ENCODE measurements around the gene TLX2. TPM values are rescaled to one million over a fixed set of nuclear protein-coding genes. Genes with fewer than 3 reads are reported as not detected.

Gene TLX2
- total RNA-seq, 2 experiments from 2014 or later, result 0.10 TPM

GRCh38 chr2:74505448-74506246, 8.6 kb upstream of the TLX2 start:
- Mint-ChIP-seq H3K4me1 (ENCODE audit: low read depth) (peaks cover 45% of the 10 kb centered on the region), H3K4me3 (no peak overlapping the region), H3K27ac (no peak overlapping the region), H3K9me3 (no peaks in the 10 kb centered on the region), H3K27me3 (ENCODE audit: low read depth) (peaks cover 45% of the 10 kb centered on the region), H3K36me3 (ENCODE audit: low read depth) (peaks cover 24% of the 10 kb centered on the region)
- CTCF ChIA-PET, result interaction anchor here (0.5 to 4.8 kb wide), 5 partner anchors 23 to 83 kb away, joined by 3 to 14 read pairs (median 10); partner anchors contain the start of genes CCDC142 and TTC31
- no peak for DNase-seq
- intact Hi-C loops (cut with micrococcal nuclease), result loop anchor here (2.0 to 10.0 kb wide), 5 partner anchors 49 to 449 kb away; partner anchors contain the start of genes DOK1, HK2, POLE4 and SEMA4F

DNA sequence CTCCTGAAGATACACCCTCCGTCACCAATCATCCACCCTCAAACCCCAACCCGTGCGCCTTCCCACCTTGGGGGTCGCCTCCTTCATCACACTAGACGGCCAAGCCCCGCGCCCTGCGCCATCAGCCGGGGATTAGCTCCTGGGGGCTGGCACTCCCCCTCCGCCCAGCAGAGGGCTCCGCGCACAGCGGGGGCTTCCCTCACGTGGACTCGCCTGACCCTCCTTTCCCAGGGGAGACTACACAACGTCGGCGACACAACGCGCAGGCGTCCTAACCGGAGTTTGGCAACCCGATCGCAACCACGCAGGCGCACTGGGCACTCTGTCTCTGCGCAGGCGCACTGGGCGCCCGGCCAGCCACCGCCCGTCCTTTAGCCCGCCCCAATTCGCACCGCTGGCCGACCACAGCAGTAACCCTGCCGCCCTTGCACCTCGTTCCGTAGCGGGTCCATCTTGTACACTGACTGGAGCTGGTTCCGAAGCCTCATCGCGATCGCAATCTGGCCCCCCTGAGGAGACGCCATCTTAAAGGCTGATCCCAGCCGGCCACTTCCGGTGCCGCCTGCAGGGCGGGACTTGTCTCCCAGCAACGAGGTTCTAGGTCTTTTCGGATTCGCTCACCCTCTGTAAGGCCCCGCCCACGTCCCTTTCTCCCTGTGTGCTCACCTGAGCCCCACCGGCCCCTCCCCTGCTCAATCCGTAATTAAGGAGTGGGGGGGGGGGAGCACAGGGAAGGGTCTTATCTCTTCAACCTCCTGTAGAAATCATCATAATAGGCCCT, 6.9 kb upstream of the TLX2 start, which contains the start of gene PCGF1:
Gene PCGF1 (minus strand): TSS at position 551 of the 781 bp plus-strand sequence. CDS start 27 bp downstream, at position 524.
- CTCF ChIA-PET, result interaction anchor here (1.1 to 1.8 kb wide), 2 partner anchors 26 to 81 kb away, joined by 3 to 14 read pairs; no protein-coding TSS in a partner anchor
- Mint-ChIP-seq H3K4me3 (peak within 1 kb of the TSS; percentile 91), H3K36me3 (ENCODE audit: low read depth) (peaks cover 24% of the 10 kb centered on the region), H3K27ac (peak within 1 kb of the TSS; percentile 98), H3K9me3 (no peaks in the 10 kb centered on the region), H3K27me3 (ENCODE audit: low read depth) (peaks cover 41% of the 10 kb centered on the region), H3K4me1 (ENCODE audit: low read depth) (peaks cover 40% of the 10 kb centered on the region)
- DNase-seq, result peak; percentile 99
- intact Hi-C loops (cut with micrococcal nuclease), result loop anchor here (1.0 to 10.0 kb wide), 9 partner anchors 9 to 447 kb away; partner anchors contain the start of genes AUP1, DOK1, HK2 and HTRA2

- H3K36me3 Mint-ChIP-seq (ENCODE audit: low read depth), result peaks cover 24% of the 10 kb centered on the region
Observed at GRCh38 chr2:74507926-74508520, 6.2 kb upstream of the TLX2 start.

GRCh38 chr2:74510272-74510671, 4.0 kb upstream of the TLX2 start:
- CTCF ChIA-PET, result interaction anchor here (1.1 to 2.9 kb wide), 5 partner anchors 19 to 78 kb away, joined by 6 to 14 read pairs (median 7); partner anchors contain the start of genes AUP1, CCDC142, HTRA2 and TTC31
- Mint-ChIP-seq H3K27me3 (ENCODE audit: low read depth) (peaks cover 35% of the 10 kb centered on the region), H3K4me3 (no peak overlapping the region), H3K9me3 (no peaks in the 10 kb centered on the region), H3K4me1 (ENCODE audit: low read depth) (peaks cover 23% of the 10 kb centered on the region), H3K27ac (no peak overlapping the region), H3K36me3 (ENCODE audit: low read depth) (peaks cover 13% of the 10 kb centered on the region)
- intact Hi-C loops (cut with micrococcal nuclease), result no loop called here
- DNase-seq, result no peak

More at GRCh38 chr2:74507926-74508520, 6.2 kb upstream of the TLX2 start:
- Mint-ChIP-seq H3K27me3 (ENCODE audit: low read depth) (peaks cover 40% of the 10 kb centered on the region), H3K4me3 (peak overlapping the region; percentile 91), H3K9me3 (no peaks in the 10 kb centered on the region), H3K4me1 (ENCODE audit: low read depth) (peaks cover 36% of the 10 kb centered on the region), H3K27ac (peak overlapping the region; percentile 98)
- DNase-seq, result peak; percentile 45
- intact Hi-C loops (cut with micrococcal nuclease), result loop anchor here (1.0 to 10.0 kb wide), 9 partner anchors 8 to 447 kb away; partner anchors contain the start of genes AUP1, DOK1, HK2 and HTRA2
- CTCF ChIA-PET, result interaction anchor here (1.1 to 2.9 kb wide), 3 partner anchors 24 to 80 kb away, joined by 3 to 14 read pairs (median 3); partner anchors contain the start of genes CCDC142 and TTC31

- no peak for DNase-seq
- Mint-ChIP-seq H3K27me3 (ENCODE audit: low read depth) (peaks cover 42% of the 10 kb centered on the region), H3K9me3 (no peaks in the 10 kb centered on the region), H3K4me1 (ENCODE audit: low read depth) (peaks cover 26% of the 10 kb centered on the region), H3K36me3 (ENCODE audit: low read depth) (peaks cover 7% of the 10 kb centered on the region), H3K27ac (no peak overlapping the region), H3K4me3 (no peak overlapping the region)
- intact Hi-C loops (cut with micrococcal nuclease), result no loop called here
- CTCF ChIA-PET, result interaction anchor here (1.3 to 2.2 kb wide), 3 partner anchors 18 to 29 kb away, joined by 6 to 9 read pairs (median 6); partner anchors contain the start of genes AUP1, CCDC142, HTRA2 and TTC31
Observed at GRCh38 chr2:74511104-74511989, 2.9 kb upstream of the TLX2 start.

GRCh38 chr2:74512744-74513604, 1.3 kb upstream of the TLX2 start:
- Mint-ChIP-seq H3K4me1 (ENCODE audit: low read depth) (peaks cover 25% of the 10 kb centered on the region), H3K36me3 (ENCODE audit: low read depth) (peaks cover 1% of the 10 kb centered on the region), H3K27me3 (ENCODE audit: low read depth) (peaks cover 55% of the 10 kb centered on the region), H3K27ac (no peak overlapping the region), H3K4me3 (no peak overlapping the region), H3K9me3 (no peaks in the 10 kb centered on the region)
- CTCF ChIA-PET, result no interaction called here
- DNase-seq, result no peak
- intact Hi-C loops (cut with micrococcal nuclease), result no loop called here

GRCh38 chr2:74513605-74514367, 464 bp upstream of the TLX2 start:
- CTCF ChIA-PET, result no interaction called here
- H3K4me3 Mint-ChIP-seq, result peak overlapping the region; percentile 32
- no peaks in the 10 kb centered on the region for H3K9me3 Mint-ChIP-seq
- H3K4me1 Mint-ChIP-seq (ENCODE audit: low read depth), result peaks cover 18% of the 10 kb centered on the region
- intact Hi-C loops (cut with micrococcal nuclease), result no loop called here
- H3K36me3 Mint-ChIP-seq (ENCODE audit: low read depth), result peaks cover 1% of the 10 kb centered on the region
- peaks cover 61% of the 10 kb centered on the region for H3K27me3 Mint-ChIP-seq (ENCODE audit: low read depth)
- peak; percentile 51 for DNase-seq
- no peak overlapping the region for H3K27ac Mint-ChIP-seq

DNA sequence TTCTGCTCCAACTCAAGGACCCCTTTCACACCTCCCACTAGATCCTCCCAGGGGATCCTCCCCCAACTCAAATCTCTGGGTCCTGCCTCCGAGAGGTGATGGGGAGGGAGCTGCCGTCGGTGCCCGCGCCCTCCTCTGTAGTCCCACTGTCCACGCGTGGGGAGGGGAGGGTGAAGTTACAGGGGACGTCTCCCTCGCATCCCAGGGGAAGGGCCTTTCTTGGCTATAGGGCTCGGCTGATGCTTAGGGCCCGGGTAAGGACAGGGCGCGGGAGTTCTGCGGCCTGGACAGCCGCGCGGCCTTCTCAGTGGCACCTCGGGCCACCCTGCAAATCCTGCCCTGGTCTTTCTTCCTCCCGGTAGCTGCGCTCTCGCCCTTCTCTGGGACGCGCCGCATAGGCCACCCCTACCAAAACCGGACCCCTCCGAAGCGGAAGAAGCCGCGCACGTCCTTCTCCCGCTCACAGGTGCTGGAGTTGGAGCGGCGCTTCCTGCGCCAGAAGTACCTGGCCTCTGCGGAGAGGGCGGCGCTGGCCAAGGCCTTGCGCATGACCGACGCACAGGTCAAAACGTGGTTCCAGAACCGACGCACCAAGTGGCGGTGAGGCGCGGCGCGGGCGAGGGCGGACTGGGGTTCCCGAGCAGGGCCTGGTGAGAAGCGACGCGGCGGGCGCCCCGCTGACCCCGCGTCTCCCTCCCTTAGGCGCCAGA, 1.2 kb downstream of the TLX2 start:
- Mint-ChIP-seq H3K4me1 (ENCODE audit: low read depth) (peaks cover 17% of the 10 kb centered on the region), H3K9me3 (no peaks in the 10 kb centered on the region), H3K27me3 (ENCODE audit: low read depth) (peaks cover 71% of the 10 kb centered on the region), H3K27ac (no peak overlapping the region), H3K36me3 (ENCODE audit: low read depth) (peaks cover 1% of the 10 kb centered on the region), H3K4me3 (peak overlapping the region; percentile 56)
- intact Hi-C loops (cut with micrococcal nuclease), result no loop called here
- CTCF ChIA-PET, result interaction anchor here (1.1 to 1.3 kb wide), 3 partner anchors 14 to 72 kb away, joined by 3 read pairs; no protein-coding TSS in a partner anchor
- DNase-seq, result no peak

DNA sequence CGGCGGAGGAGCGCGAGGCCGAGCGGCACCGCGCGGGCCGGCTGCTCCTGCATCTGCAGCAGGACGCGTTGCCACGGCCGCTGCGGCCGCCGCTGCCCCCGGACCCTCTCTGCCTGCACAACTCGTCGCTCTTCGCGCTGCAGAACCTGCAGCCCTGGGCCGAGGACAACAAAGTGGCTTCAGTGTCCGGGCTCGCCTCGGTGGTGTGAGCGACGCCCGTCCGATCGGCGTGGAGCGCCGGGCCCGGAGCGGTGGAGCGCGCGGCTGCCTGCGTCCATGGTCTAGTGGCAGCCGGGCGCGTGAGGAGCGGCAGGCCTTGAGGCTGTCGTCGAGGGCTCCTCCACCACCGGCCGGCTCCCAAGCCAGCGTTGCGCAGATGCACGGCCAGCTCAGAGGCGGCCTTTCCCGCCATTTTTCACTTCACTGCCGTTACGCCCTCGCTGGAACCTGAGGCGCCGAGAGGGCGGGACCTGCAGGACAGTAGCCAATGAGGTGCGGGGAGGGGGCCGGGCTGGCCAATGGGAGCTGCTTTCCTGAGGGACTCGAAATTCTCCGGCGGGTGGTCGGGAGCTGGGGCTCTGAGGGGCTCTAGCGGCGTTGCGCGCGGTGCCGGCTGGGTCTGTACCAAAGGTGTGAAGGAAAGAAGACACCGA, 1.9 kb downstream of the TLX2 start:
- Mint-ChIP-seq H3K4me1 (ENCODE audit: low read depth) (peaks cover 17% of the 10 kb centered on the region), H3K27ac (no peak overlapping the region), H3K36me3 (ENCODE audit: low read depth) (peaks cover 1% of the 10 kb centered on the region), H3K4me3 (peak overlapping the region; percentile 51), H3K9me3 (no peaks in the 10 kb centered on the region), H3K27me3 (ENCODE audit: low read depth) (peaks cover 70% of the 10 kb centered on the region)
- DNase-seq, result peak; percentile 79
- CTCF ChIA-PET, result interaction anchor here (0.6 to 1.3 kb wide), 2 partner anchors 34 to 56 kb away, joined by 3 read pairs; no protein-coding TSS in a partner anchor
- intact Hi-C loops (cut with micrococcal nuclease), result loop anchor here (1.0 kb wide), 3 partner anchors 9 to 18 kb away; partner anchors contain the start of genes AUP1, HTRA2 and PCGF1

Measured in activated naive CD4-positive, alpha-beta T cell treated with anti-CD3 and anti-CD28 coated beads for 36 hours (primary cell).